ENCODE measurements around the gene ANG. TPM values are rescaled to one million over a fixed set of nuclear protein-coding genes. Genes with fewer than 3 reads are reported as not detected.
"Not testable (repeated sequence)": the region's sequence is repeated elsewhere in the genome, so short reads cannot be mapped to it uniquely, and the experiment has no call there.

Gene ANG
- total RNA-seq, 1 experiment from 2014 or later, result 3.4 TPM

DNA sequence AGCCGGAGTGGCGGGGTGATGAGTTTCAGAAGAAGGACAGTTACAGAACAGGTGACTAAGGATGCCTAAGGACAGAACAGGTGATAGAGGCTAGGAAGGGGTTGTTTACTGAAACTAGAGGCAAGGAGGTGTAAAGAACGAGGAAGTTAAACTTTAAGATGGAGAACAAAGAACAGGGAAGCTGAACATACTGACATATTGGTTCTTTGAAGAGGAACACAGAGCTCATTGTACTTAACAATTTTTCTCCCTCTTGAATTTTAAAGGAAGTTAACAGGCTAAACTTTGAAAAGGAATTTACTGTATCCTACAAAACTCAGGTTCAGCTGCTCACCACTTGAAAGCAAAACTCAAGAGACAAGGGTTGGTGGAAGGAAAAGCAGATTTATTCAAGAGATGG lies 37.6 kb downstream of the ANG start:
- DNase-seq (ENCODE audit: low read depth); in situ Hi-C loops (cut with HindIII; ENCODE audit: low pct_unique_long_range_greater_than_20kb, low sequenced_read_pairs): not testable (repeated sequence)

DNA sequence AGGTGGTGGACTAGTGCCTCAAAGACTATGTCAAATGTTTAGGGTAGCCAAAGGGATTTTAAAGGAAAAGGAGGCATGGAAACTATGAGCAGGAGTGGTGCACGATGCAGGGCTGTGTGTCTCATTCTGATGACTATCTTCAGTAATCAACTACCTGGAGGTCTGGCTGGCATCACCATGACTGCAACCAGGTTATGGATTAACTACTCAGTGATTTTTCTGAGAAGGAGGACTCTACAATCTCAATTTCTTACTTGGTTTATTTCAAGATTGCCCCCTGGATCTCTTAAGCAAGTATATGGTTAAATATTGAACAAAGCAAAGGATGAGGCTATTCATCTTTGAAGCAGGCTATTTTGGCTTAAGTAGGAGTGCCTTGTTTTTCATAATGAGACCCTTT lies 38.0 kb downstream of the ANG start:
- DNase-seq (ENCODE audit: low read depth), result no peak
- in situ Hi-C loops (cut with HindIII; ENCODE audit: low pct_unique_long_range_greater_than_20kb, low sequenced_read_pairs), result no loop called here

GRCh38 chr14:20730891-20731290 lies 42.3 kb downstream of the ANG start:
- no peak for DNase-seq (ENCODE audit: low read depth)
- in situ Hi-C loops (cut with HindIII; ENCODE audit: low pct_unique_long_range_greater_than_20kb, low sequenced_read_pairs), result no loop called here

- DNase-seq (ENCODE audit: low read depth), result no peak
- in situ Hi-C loops (cut with HindIII; ENCODE audit: low pct_unique_long_range_greater_than_20kb, low sequenced_read_pairs), result no loop called here
These were observed 43.9 kb downstream of the ANG start for GRCh38 chr14:20732477-20732876.

- no peak for DNase-seq (ENCODE audit: low read depth)
- in situ Hi-C loops (cut with HindIII; ENCODE audit: low pct_unique_long_range_greater_than_20kb, low sequenced_read_pairs), result no loop called here
These were observed 44.5 kb downstream of the ANG start for GRCh38 chr14:20732979-20733635.

GRCh38 chr14:20733684-20734429 lies 45.3 kb downstream of the ANG start:
- in situ Hi-C loops (cut with HindIII; ENCODE audit: low pct_unique_long_range_greater_than_20kb, low sequenced_read_pairs), result no loop called here
- no peak for DNase-seq (ENCODE audit: low read depth)

DNA sequence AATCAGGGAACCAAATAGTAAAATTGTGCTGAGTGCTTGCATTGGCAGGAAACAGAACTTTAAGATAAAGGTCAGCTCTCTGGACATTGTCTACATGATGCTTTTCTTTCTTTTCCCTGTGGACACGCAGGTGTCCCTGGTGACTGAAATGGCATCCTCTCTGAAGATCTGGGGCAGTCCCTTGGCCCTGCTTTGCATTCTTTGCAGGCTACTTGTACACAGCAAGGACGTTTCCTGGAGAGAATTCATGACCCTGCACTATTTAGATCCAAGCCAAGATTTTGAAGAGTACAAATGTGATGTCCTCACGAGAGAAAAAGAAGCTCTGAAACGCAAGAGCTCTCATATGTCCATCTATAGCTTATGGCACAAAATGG lies 45.9 kb downstream of the ANG start:
- DNase-seq (ENCODE audit: low read depth), result no peak
- in situ Hi-C loops (cut with HindIII; ENCODE audit: low pct_unique_long_range_greater_than_20kb, low sequenced_read_pairs), result no loop called here

- in situ Hi-C loops (cut with HindIII; ENCODE audit: low pct_unique_long_range_greater_than_20kb, low sequenced_read_pairs); DNase-seq (ENCODE audit: low read depth): not testable (repeated sequence)
These were observed 49.7 kb downstream of the ANG start for GRCh38 chr14:20738292-20738691.

DNA sequence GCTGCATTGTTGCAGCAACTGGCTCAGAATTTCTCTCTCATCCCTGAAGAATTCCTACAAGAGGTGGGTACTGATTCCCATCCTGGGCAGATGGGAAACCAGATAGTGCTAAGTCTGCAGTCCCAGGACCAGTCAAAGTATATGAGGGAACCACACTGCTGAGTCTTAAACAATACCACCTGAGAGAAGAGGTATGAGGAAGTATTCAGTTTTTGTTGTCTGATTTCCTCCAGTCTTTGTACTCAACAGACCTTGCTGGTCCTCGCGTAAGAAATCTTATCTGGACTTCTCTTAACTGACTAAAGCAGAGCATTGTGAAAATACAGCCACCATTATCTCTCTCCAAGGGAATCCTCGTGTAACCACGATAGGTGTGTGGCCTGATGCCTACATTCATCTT lies 53.6 kb downstream of the ANG start:
- DNase-seq (ENCODE audit: low read depth), result no peak
- in situ Hi-C loops (cut with HindIII; ENCODE audit: low pct_unique_long_range_greater_than_20kb, low sequenced_read_pairs), result no loop called here

DNA sequence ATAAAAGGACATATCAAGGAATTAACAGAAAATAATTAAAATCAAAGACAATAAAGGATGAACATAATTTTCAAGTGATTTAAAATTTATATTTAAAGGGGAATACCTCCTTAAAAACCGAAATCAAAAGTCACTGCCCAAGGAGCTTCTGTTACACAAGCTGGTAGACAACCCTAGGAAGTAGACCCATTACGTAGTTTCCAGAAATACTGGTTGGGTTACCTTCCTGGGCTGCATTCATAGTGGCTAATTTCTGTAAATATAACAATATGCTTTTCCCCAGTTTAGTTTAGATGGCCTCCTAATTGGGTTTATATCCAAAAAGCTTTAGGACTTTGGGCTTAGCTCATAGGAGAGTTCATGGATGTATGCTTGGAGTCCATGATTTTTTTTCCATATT lies 55.0 kb downstream of the ANG start:
- no peak for DNase-seq (ENCODE audit: low read depth)
- in situ Hi-C loops (cut with HindIII; ENCODE audit: low pct_unique_long_range_greater_than_20kb, low sequenced_read_pairs), result no loop called here

Other genes with a start within 250 kb of the ANG start
- 53.3 and 53.9 TPM in 2 replicates for gene OSGEP, start 234.0 kb upstream of the ANG start, total RNA-seq (2014; rRNA removed; shearing (Covaris generic); ENCODE audit: low replicate concordance)
- gene APEX1, start 233.5 kb upstream of the ANG start, total RNA-seq (2014; rRNA removed; shearing (Covaris generic); ENCODE audit: low replicate concordance), result 171 and 222 TPM in 2 replicates
- gene PIP4P1, start 227.3 kb upstream of the ANG start, total RNA-seq (2014; rRNA removed; shearing (Covaris generic); ENCODE audit: low replicate concordance), result 36.1 and 46.9 TPM in 2 replicates
- gene PNP, start 219.4 kb upstream of the ANG start, total RNA-seq (2014; rRNA removed; shearing (Covaris generic); ENCODE audit: low replicate concordance), result 35.2 and 79.3 TPM in 2 replicates
- not detected in 2 replicates for gene RNASE10, start 183.2 kb upstream of the ANG start, total RNA-seq (2014; rRNA removed; shearing (Covaris generic); ENCODE audit: low replicate concordance)
- not detected in 2 replicates for gene RNASE9, start 127.7 kb upstream of the ANG start, total RNA-seq (2014; rRNA removed; shearing (Covaris generic); ENCODE audit: low replicate concordance)
- gene RNASE11, start 100.8 kb upstream of the ANG start, total RNA-seq (2014; rRNA removed; shearing (Covaris generic); ENCODE audit: low replicate concordance), result not detected in 2 replicates
- not detected in 2 replicates for gene RNASE12, start 97.4 kb upstream of the ANG start, total RNA-seq (2014; rRNA removed; shearing (Covaris generic); ENCODE audit: low replicate concordance)
- not detected in 2 replicates for gene OR6S1, start 47.1 kb upstream of the ANG start, total RNA-seq (2014; rRNA removed; shearing (Covaris generic); ENCODE audit: low replicate concordance)
- 18.5 and 21.6 TPM in 2 replicates for gene RNASE4, start 4.2 kb upstream of the ANG start, total RNA-seq (2014; rRNA removed; shearing (Covaris generic); ENCODE audit: low replicate concordance)
- gene EDDM3A, start 57.1 kb downstream of the ANG start, total RNA-seq (2014; rRNA removed; shearing (Covaris generic); ENCODE audit: low replicate concordance), result not detected in 2 replicates
- not detected in 2 replicates for gene EDDM3B, start 79.6 kb downstream of the ANG start, total RNA-seq (2014; rRNA removed; shearing (Covaris generic); ENCODE audit: low replicate concordance)
- gene RNASE6, start 92.5 kb downstream of the ANG start, total RNA-seq (2014; rRNA removed; shearing (Covaris generic); ENCODE audit: low replicate concordance), result not detected in 2 replicates
- gene RNASE1, start 114.1 kb downstream of the ANG start, total RNA-seq (2014; rRNA removed; shearing (Covaris generic); ENCODE audit: low replicate concordance), result not detected in 2 replicates
- not detected in 2 replicates for gene RNASE3, start 202.6 kb downstream of the ANG start, total RNA-seq (2014; rRNA removed; shearing (Covaris generic); ENCODE audit: low replicate concordance)